Mucosa of descending colon (tissue), 3 donors: Measurements from ENCODE around the gene ERGIC1. TPM values are rescaled to one million over a fixed set of nuclear protein-coding genes. Genes with fewer than 3 reads are reported as not detected.
A peak's percentile ranks its signal among the peaks of the same experiment; 100 is the strongest.
"Not testable (repeated sequence)": the region's sequence is repeated elsewhere in the genome, so short reads cannot be mapped to it uniquely, and the experiment has no call there.

ENCODE experiments used
- ATAC-seq: fragments of 200-7000 bp; cut with Tn5 transposase; one replicate; pipeline ENCODE4 v1.9.1; 2020; ENCODE audit warnings: mild to moderate bottlenecking, moderate library complexity
- DNase-seq, 3 donors: peaks; one replicate each; pipeline ENCODE4 v3.0.0-alpha.2; 2020
- H3K36me3 ChIP-seq: fragments of 200-600 bp; one replicate; pipeline ENCODE4 v1.8.0; 2021; ENCODE audit warnings: low read depth, mild to moderate bottlenecking
- H3K4me1 ChIP-seq: fragments of 200-600 bp; one replicate; pipeline ENCODE4 v1.8.0; 2021; ENCODE audit warnings: low read depth, mild to moderate bottlenecking
- H3K4me3 ChIP-seq: fragments of 200-600 bp; one replicate; pipeline ENCODE4 v1.8.0; 2021; ENCODE audit warnings: mild to moderate bottlenecking
- H3K9me3 ChIP-seq: fragments of 200-600 bp; one replicate; pipeline ENCODE4 v1.8.0; 2021; ENCODE audit warnings: mild to moderate bottlenecking
- intact Hi-C, 2 donors: fragments of 100-400 bp; cut with DNase I in 1 of 2; cut with micrococcal nuclease in 1 of 2; formaldehyde crosslinking; loops; one replicate each; pipeline versions ENCODE4 v1.11.0 to v1.11.1; 2022; cut with DNase I, micrococcal nuclease
- long read RNA-seq, 2 donors: library from polyadenylated mRNA; unstranded; transcript quantifications; one replicate each; pipeline ENCODE4 v2.0.0, GENCODE V29; 2019 to 2021
- total RNA-seq, 3 donors: library from RNA; stranded (reverse); fragmentation: NEBNext Ultra II Directional in 2 of 3; extraction: Animal tissue kit (Norgen Biotek cat#: 25700) in 2 of 3; gene quantifications; one replicate each; pipeline versions ENCODE4 v1.2.1 to v1.2.4, GENCODE V29; 2021 to 2023
- TF ChIP-seq, protein P1 (sequence below): fragments of 200-600 bp; IDR thresholded peaks from one replicate; pipeline ENCODE4 v1.8.0; 2022; ENCODE audit warnings: antibody characterized with exemption, mild to moderate bottlenecking
- donor health status: DM: no; HTN: no; CAD: no; lungs with moderate emphysema.
- donor health status: DM: no; HTN: no; CAD: no.
- donor health status: DM: no; HTN: yes; CAD: no.

ERGIC1 gene
- 100 to 1,000 TPM; 153 to 222 (median 199) TPM for total RNA-seq
- long read RNA-seq, donor 1, transcript ERGIC1-202 (10 exons, 2,881 nt) = major isoform, 14 of 46 reads
- long read RNA-seq, donor 1, partial matches to known transcripts = 8 of 46 reads
- long read RNA-seq, donor 1, other reads (novel, unspliced or antisense) = 24 of 46 reads
- long read RNA-seq, donor 2, partial matches to known transcripts = 11 of 19 reads
- long read RNA-seq, donor 2, other reads (novel, unspliced or antisense) = 7 of 19 reads

GRCh38 chr5:172833686-172834414 lies at the start of gene ERGIC1:
Gene ERGIC1 (plus strand): TSS chr5:172834251. CDS start chr5:172834414, 163 bp downstream.
- TF ChIP-seq, protein P1, sequence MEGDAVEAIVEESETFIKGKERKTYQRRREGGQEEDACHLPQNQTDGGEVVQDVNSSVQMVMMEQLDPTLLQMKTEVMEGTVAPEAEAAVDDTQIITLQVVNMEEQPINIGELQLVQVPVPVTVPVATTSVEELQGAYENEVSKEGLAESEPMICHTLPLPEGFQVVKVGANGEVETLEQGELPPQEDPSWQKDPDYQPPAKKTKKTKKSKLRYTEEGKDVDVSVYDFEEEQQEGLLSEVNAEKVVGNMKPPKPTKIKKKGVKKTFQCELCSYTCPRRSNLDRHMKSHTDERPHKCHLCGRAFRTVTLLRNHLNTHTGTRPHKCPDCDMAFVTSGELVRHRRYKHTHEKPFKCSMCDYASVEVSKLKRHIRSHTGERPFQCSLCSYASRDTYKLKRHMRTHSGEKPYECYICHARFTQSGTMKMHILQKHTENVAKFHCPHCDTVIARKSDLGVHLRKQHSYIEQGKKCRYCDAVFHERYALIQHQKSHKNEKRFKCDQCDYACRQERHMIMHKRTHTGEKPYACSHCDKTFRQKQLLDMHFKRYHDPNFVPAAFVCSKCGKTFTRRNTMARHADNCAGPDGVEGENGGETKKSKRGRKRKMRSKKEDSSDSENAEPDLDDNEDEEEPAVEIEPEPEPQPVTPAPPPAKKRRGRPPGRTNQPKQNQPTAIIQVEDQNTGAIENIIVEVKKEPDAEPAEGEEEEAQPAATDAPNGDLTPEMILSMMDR = no peak
- peak; percentile 86 for ATAC-seq
- peaks cover 28% of the 10 kb centered on the region for H3K4me1 ChIP-seq
- DNase-seq = peak; percentile 88 to 94 (median 93)
- no peaks in the 10 kb centered on the region for H3K9me3 ChIP-seq
- H3K36me3 ChIP-seq = no peaks in the 10 kb centered on the region
- H3K4me3 ChIP-seq = peak within 1 kb of the TSS; percentile 80
- intact Hi-C loops = no loop called here

GRCh38 chr5:172785429-172786088 lies 48.5 kb upstream of the ERGIC1 start:
- DNase-seq (no peak), ATAC-seq (no peak)
- Histone ChIP-seq H3K9me3 (no peaks in the 10 kb centered on the region), H3K4me1 (peaks cover 25% of the 10 kb centered on the region), H3K4me3 (no peak overlapping the region), H3K36me3 (no peaks in the 10 kb centered on the region)
- TF ChIP-seq, protein P1 = no peak
- intact Hi-C loops = no loop called here

DNA sequence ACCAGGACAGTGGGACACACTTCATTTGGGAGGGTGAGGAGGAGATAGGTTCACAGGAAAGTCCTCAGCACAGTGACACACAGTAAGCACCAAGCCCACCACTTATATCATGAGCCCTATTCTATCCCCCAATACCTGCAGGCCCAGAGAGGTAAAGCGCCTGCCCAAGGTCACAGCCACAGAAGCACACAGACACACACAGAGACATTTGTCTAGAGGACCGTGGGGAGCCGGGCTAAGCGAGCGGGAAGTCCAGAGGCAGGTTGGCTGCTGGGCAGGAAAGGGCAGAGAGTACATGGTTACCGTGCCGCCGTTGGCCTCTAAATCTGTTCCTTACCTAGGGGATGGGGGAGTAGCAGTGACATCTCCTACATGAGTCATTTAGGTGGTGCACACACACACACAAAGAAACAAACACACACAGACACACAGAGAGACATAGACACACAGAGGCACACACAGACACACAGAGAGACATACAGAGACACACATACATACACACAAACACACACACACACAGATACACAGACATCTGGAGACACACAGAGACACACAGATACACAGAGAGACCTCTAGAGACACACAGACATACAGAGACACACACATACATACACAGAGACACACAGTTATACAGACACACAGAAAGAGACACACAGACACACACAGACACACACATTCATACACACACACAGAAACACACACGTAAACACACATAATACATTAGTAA lies 47.2 kb upstream of the ERGIC1 start:
- intact Hi-C loops = no loop called here
- no peaks in the 10 kb centered on the region for H3K9me3 ChIP-seq
- TF ChIP-seq, protein P1 = no peak
- no peak overlapping the region for H3K4me3 ChIP-seq
- DNase-seq (peak in 1 of 3 donors; percentile 31), ATAC-seq (no peak)
- H3K4me1 ChIP-seq = peaks cover 25% of the 10 kb centered on the region
- H3K36me3 ChIP-seq = no peaks in the 10 kb centered on the region

GRCh38 chr5:172787538-172787937 lies 46.5 kb upstream of the ERGIC1 start:
- H3K4me3 ChIP-seq, DNase-seq, intact Hi-C loops, ATAC-seq, H3K36me3 ChIP-seq, H3K9me3 ChIP-seq: not testable (repeated sequence)
- H3K4me1 ChIP-seq = peaks cover 20% of the 10 kb centered on the region

DNA sequence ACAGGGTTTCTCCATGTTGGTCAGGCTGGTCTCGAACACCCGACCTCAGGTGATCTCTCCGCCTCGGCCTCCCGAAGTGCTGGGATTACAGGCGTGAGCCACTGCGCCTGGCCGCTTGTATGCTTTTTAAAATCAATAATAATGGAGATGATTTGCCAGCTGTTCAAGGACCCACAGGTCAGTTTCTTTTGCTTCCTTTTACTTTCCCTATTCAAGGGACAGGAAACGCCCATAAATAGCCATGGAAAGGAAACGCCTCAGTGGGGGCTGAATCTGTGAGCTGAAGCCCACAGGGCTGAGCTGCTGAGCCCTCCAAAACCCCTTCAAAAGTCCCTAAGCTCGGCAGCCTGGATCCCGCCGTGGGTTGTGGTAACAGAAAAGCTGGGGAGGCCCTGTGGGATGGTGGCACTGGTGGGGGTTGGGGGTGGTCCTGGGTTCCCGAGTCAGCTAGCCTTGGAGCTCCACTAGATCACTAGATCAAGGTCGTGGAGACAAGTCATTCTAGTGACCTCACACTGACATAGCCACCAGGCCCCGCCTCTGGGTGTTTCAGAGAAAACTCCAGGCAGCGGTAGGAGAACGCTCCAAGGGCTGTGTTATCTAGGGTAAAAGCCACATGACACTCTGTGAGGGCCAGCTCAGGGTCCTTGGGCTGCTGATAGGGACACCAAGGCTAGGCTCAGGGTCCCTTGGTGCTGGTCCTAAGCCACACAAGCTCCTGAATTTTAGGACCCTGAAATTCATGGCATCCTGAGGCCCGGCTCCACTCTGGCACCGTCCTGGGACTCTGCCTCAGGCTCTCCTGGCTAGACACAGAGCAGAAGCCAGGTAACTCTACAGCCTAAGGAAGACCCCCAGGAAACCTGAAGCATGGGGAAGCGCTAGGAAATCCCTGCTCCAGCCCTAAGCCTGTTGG lies 45.0 kb upstream of the ERGIC1 start:
- H3K4me1 ChIP-seq = peaks cover 20% of the 10 kb centered on the region
- intact Hi-C loops = no loop called here
- peak; percentile 77 to 84 (median 81) for DNase-seq
- no peaks in the 10 kb centered on the region for H3K9me3 ChIP-seq
- H3K36me3 ChIP-seq = no peaks in the 10 kb centered on the region
- ATAC-seq = peak; percentile 92
- TF ChIP-seq, protein P1 = no peak
- H3K4me3 ChIP-seq = no peak overlapping the region
